Body of pancreas (tissue), 4 donors: ENCODE measurements around the gene GSE1.

Experiments used
- POLR2A ChIP-seq, 3 donors: fragments of 450-650 bp; IDR thresholded peaks; one replicate each; pipeline ENCODE4 v1.6.1; 2016; ENCODE audit warnings: antibody characterized with exemption in 3 of 3, mild to moderate bottlenecking in 2 of 3
- TF ChIP-seq, protein P1 (sequence below), 7 experiments: fragments of 450-650 bp in 4 of 7; fragments of 200-600 bp in 3 of 7; sonication (generic) in 3 of 7; IDR thresholded peaks; one replicate each; pipeline ENCODE4 v1.5.1; 2016 to 2019; ENCODE audit warnings: antibody characterized with exemption in 7 of 7

- TF ChIP-seq, protein P1, sequence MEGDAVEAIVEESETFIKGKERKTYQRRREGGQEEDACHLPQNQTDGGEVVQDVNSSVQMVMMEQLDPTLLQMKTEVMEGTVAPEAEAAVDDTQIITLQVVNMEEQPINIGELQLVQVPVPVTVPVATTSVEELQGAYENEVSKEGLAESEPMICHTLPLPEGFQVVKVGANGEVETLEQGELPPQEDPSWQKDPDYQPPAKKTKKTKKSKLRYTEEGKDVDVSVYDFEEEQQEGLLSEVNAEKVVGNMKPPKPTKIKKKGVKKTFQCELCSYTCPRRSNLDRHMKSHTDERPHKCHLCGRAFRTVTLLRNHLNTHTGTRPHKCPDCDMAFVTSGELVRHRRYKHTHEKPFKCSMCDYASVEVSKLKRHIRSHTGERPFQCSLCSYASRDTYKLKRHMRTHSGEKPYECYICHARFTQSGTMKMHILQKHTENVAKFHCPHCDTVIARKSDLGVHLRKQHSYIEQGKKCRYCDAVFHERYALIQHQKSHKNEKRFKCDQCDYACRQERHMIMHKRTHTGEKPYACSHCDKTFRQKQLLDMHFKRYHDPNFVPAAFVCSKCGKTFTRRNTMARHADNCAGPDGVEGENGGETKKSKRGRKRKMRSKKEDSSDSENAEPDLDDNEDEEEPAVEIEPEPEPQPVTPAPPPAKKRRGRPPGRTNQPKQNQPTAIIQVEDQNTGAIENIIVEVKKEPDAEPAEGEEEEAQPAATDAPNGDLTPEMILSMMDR (IDR thresholded peaks at IDR 0.05), result no peak
- TF ChIP-seq POLR2A (IDR thresholded peaks at IDR 0.05), result no peak
Measured at GRCh38 chr16:85635545-85636140, 22.5 kb downstream of the GSE1 start.
